Smooth muscle cell (in vitro differentiated cells): Measurements from ENCODE around the gene GRIA1. TPM values are rescaled to one million over a fixed set of nuclear protein-coding genes. Genes with fewer than 3 reads are reported as not detected.
"Not testable (repeated sequence)": the region's sequence is repeated elsewhere in the genome, so short reads cannot be mapped to it uniquely, and the experiment has no call there.

ENCODE experiments used
- DNase-seq: peaks from one replicate; lab custom pipeline; 2025; ENCODE audit not compliant: unreplicated experiment; lab: John Stamatoyannopoulos, UW
- H2AFZ ChIP-seq: fragments of 200-600 bp; sonication (generic); 2 replicates; pipeline ENCODE4 v1.6.0; 2016; ENCODE audit warnings: antibody characterized with exemption, low read depth, mild to moderate bottlenecking
- H3F3A ChIP-seq: fragments of 200-600 bp; sonication (generic); 2 replicates; pipeline ENCODE4 v1.6.0; 2017; ENCODE audit warnings: antibody characterized with exemption, low read depth
- H3K27ac ChIP-seq: fragments of 200-600 bp; sonication (generic); 2 replicates; pipeline ENCODE4 v1.5.1; 2016; ENCODE audit warnings: low read depth, mild to moderate bottlenecking
- H3K27me3 ChIP-seq: fragments of 200-600 bp; sonication (generic); 2 replicates; pipeline ENCODE4 v1.6.1; 2016; ENCODE audit warnings: low read depth, mild to moderate bottlenecking
- H3K36me3 ChIP-seq: fragments of 200-600 bp; sonication (generic); 2 replicates; pipeline ENCODE4 v1.5.1; 2016; ENCODE audit warnings: low read depth
- H3K4me1 ChIP-seq: fragments of 200-600 bp; sonication (generic); 2 replicates; pipeline ENCODE4 v1.5.1; 2016; ENCODE audit warnings: low read depth
- H3K4me2 ChIP-seq: fragments of 200-600 bp; sonication (generic); 2 replicates; pipeline ENCODE4 v1.6.0; 2016; ENCODE audit warnings: mild to moderate bottlenecking
- H3K4me3 ChIP-seq: fragments of 200-600 bp; sonication (generic); 2 replicates; pipeline ENCODE4 v1.5.1; 2016; ENCODE audit warnings: mild to moderate bottlenecking
- H3K79me2 ChIP-seq: fragments of 200-600 bp; sonication (generic); 2 replicates; pipeline ENCODE4 v1.6.0; 2016; ENCODE audit warnings: low read depth, mild to moderate bottlenecking
- H3K9ac ChIP-seq: fragments of 200-600 bp; sonication (generic); 2 replicates; pipeline ENCODE4 v1.6.0; 2016; ENCODE audit warnings: low read depth
- H3K9me3 ChIP-seq: fragments of 200-600 bp; sonication (generic); replicated peaks from 2 replicates; pipeline ENCODE4 v1.5.1; 2016; ENCODE audit warnings: low read depth
- H4K20me1 ChIP-seq: fragments of 200-600 bp; sonication (generic); 2 replicates; pipeline ENCODE4 v1.6.0; 2016; ENCODE audit warnings: low read depth
- CTCF ChIP-seq: fragments of 200-600 bp; sonication (generic); IDR thresholded peaks from 2 replicates; pipeline ENCODE4 v1.5.1; 2017; ENCODE audit warnings: borderline replicate concordance, mild to moderate bottlenecking, antibody characterized with exemption; ENCODE audit not compliant: insufficient read depth, poor library complexity, severe bottlenecking
- WGBS: methylation state at CpG from one replicate; pipeline ENCODE4 v1.1.7; 2016; ENCODE audit warnings: low lambda C conversion rate; 5-methylcytosine and 5-hydroxymethylcytosine counted together
- polyA plus RNA-seq: library from polyadenylated mRNA; unstranded; fragments of >200 nt; fragmentation: Nextera tagmentation; extraction: Ambion mirVana; gene quantifications from 2 replicates; pipeline ENCODE4 v1.2.1, GENCODE V29; 2016
- total RNA-seq: library from RNA; depleted of rRNA; stranded (reverse); fragments of >200 nt; gene quantifications from 2 replicates; pipeline ENCODE4 v1.2.3, GENCODE V29; 2014

GRIA1 gene
- total and polyA plus RNA-seq, 2 experiments from 2014 or later: 0.17 to 0.94 TPM

GRCh38 chr5:153719324-153719723 lies 228.9 kb downstream of the GRIA1 start:
- no peaks in the 10 kb centered on the region for H3K79me2 ChIP-seq
- no peak overlapping the region for H3K4me3 ChIP-seq
- DNase-seq: no peak
- no peaks in the 10 kb centered on the region for H3K27me3 ChIP-seq
- no peaks in the 10 kb centered on the region for H4K20me1 ChIP-seq
- H2AFZ ChIP-seq: no peak overlapping the region
- no peaks in the 10 kb centered on the region for H3K4me1 ChIP-seq
- TF ChIP-seq CTCF: no peak
- no peak overlapping the region for H3K27ac ChIP-seq
- 83% methylated on average over 5 of the region's 5 CpGs for WGBS
- no peaks in the 10 kb centered on the region for H3K36me3 ChIP-seq
- H3F3A ChIP-seq: no peaks in the 10 kb centered on the region
- no peaks in the 10 kb centered on the region for H3K9me3 ChIP-seq
- H3K4me2 ChIP-seq: no peak overlapping the region
- H3K9ac ChIP-seq: no peak overlapping the region

GRCh38 chr5:153723022-153723610 lies 232.6 kb downstream of the GRIA1 start:
- H3K27me3 ChIP-seq, H3K27ac ChIP-seq, H4K20me1 ChIP-seq, DNase-seq, H2AFZ ChIP-seq, H3K4me1 ChIP-seq, H3K4me2 ChIP-seq, H3K79me2 ChIP-seq, H3K4me3 ChIP-seq, H3K9me3 ChIP-seq, H3K9ac ChIP-seq, H3F3A ChIP-seq, H3K36me3 ChIP-seq: not testable (repeated sequence)
- WGBS: 89% methylated on average over 15 of the region's 15 CpGs

GRCh38 chr5:153742060-153742459 lies 251.6 kb downstream of the GRIA1 start:
- Histone ChIP-seq H3K27ac (no peak overlapping the region), H3K4me2 (no peak overlapping the region), H3K4me3 (no peak overlapping the region), H3F3A (no peaks in the 10 kb centered on the region), H3K9me3 (no peaks in the 10 kb centered on the region), H4K20me1 (no peaks in the 10 kb centered on the region), H2AFZ (no peak overlapping the region), H3K79me2 (no peaks in the 10 kb centered on the region), H3K4me1 (no peaks in the 10 kb centered on the region), H3K36me3 (no peaks in the 10 kb centered on the region), H3K9ac (no peak overlapping the region), H3K27me3 (no peaks in the 10 kb centered on the region)
- DNase-seq: no peak
- WGBS: 86% methylated on average over 5 of the region's 5 CpGs
- no peak for TF ChIP-seq CTCF

- no peak overlapping the region for H3K27ac ChIP-seq
- no peak overlapping the region for H3K4me2 ChIP-seq
- no peaks in the 10 kb centered on the region for H3K4me1 ChIP-seq
- WGBS: 97% methylated on average over 2 of the region's 2 CpGs
- H4K20me1 ChIP-seq: no peaks in the 10 kb centered on the region
- no peaks in the 10 kb centered on the region for H3K27me3 ChIP-seq
- H3K9me3 ChIP-seq: no peaks in the 10 kb centered on the region
- H3K36me3 ChIP-seq: no peaks in the 10 kb centered on the region
- TF ChIP-seq CTCF: no peak
- no peaks in the 10 kb centered on the region for H3K79me2 ChIP-seq
- no peaks in the 10 kb centered on the region for H3F3A ChIP-seq
- no peak overlapping the region for H2AFZ ChIP-seq
- no peak overlapping the region for H3K9ac ChIP-seq
- H3K4me3 ChIP-seq: no peak overlapping the region
- DNase-seq: no peak
Measured at GRCh38 chr5:153744751-153745150, 254.3 kb downstream of the GRIA1 start.
